HCT116 (cell line): ENCODE measurements around the gene ACSM5.

Source experiments
- EZH2 ChIP-seq: fragments of 200-600 bp; sonication (generic); IDR thresholded peaks from 2 replicates; pipeline ENCODE4 v1.6.1; 2017; ENCODE audit warnings: antibody characterized with exemption, mixed run types
- POLR2A ChIP-seq: IDR thresholded peaks from 2 replicates; pipeline ENCODE4 v1.7.0; 2011; ENCODE audit warnings: borderline replicate concordance; ENCODE audit not compliant: insufficient read depth, insufficient read length; ENCODE audit errors: extremely low read depth
- POLR2AphosphoS5 ChIP-seq: IDR thresholded peaks from 2 replicates; pipeline ENCODE4 v1.6.1; 2011; ENCODE audit warnings: mild to moderate bottlenecking, low read depth, low read length, moderate library complexity
- RAD21 ChIP-seq: IDR thresholded peaks from 2 replicates; pipeline ENCODE4 v1.6.1; 2012; ENCODE audit warnings: low read depth, mild to moderate bottlenecking
- ZFX ChIP-seq: fragments of 450-650 bp; IDR thresholded peaks from 2 replicates; pipeline ENCODE4 v1.6.1; 2017

GRCh38 chr16:20404637-20405036 is 4.7 kb upstream of the ACSM5 start, which contains the start of gene PDILT:
- TF ChIP-seq RAD21 (no peak), POLR2AphosphoS5 (no peak), POLR2A (no peak), ZFX (no peak), EZH2 (no peak)
